ENCODE measurements around the gene SPAG4.

The SPAG4 gene

DNA sequence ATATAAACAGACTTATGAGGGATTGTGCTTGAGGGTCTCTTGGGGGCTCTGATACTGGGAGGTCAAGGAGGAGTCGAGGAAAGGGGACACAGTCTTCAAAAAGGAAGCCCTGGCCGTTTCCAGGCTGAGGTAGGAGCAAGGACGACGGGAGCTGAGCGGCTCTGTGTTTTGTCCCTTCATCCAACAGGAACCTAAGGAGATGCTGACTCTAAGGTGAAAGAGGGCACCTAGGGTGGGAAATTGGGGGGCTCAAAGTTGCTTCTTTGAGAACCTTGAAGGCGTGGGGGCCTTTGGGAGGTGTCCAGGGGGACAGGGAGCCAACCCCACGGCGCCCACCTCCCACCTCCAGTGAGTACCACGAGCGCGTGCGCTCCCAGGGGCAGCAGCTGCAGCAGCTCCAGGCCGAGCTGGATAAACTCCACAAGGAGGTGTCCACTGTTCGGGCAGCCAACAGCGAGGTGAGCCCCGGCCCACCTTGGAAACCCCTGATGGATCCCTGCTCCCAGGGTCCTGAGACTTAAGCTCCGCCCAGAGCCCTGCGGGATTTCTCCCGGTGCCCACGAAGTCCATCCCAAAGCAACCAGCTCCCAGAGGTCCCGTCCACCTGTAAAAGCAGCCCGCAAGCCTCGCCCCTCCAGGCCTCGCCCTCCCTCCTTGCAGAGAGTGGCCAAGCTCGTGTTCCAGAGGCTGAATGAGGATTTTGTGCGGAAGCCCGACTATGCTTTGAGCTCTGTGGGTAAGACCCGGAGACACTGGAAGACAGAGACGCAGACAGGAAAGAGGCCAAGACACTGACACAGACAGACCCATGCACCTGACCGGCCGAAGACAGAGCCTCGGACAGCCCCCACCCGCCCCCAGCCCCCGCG lies 2.9 kb downstream of the SPAG4 start:
- H3K4me1 ChIP-seq (ENCODE audit: insufficient read depth, low read length, poor library complexity, severe bottlenecking) = peaks cover 28% of the 10 kb centered on the region
- no peaks in the 10 kb centered on the region for H3K9me3 ChIP-seq (ENCODE audit: insufficient read depth, low read depth, low read length)
- H3K4me3 ChIP-seq (ENCODE audit: low read length, poor library complexity, severe bottlenecking) = peak overlapping the region; percentile 77
- H3K4me2 ChIP-seq (ENCODE audit: low read depth, low read length, poor library complexity, severe bottlenecking) = peak overlapping the region; percentile 96
- H3K36me3 ChIP-seq (ENCODE audit: insufficient read depth, low read length) = no peaks in the 10 kb centered on the region; the same call in 1 of the 2 replicates
- no peaks in the 10 kb centered on the region for H4K20me1 ChIP-seq (ENCODE audit: insufficient read depth, low read length, poor library complexity, severe bottlenecking)
- peak overlapping the region; percentile 84 for H2AFZ ChIP-seq (ENCODE audit: low read length)
- peak overlapping the region; percentile 75 for H3K9ac ChIP-seq (ENCODE audit: low read depth, low read length, poor library complexity, severe bottlenecking)
- no peaks in the 10 kb centered on the region for H3K79me2 ChIP-seq (ENCODE audit: insufficient read depth, low read length)
- TF ChIP-seq, protein P1, sequence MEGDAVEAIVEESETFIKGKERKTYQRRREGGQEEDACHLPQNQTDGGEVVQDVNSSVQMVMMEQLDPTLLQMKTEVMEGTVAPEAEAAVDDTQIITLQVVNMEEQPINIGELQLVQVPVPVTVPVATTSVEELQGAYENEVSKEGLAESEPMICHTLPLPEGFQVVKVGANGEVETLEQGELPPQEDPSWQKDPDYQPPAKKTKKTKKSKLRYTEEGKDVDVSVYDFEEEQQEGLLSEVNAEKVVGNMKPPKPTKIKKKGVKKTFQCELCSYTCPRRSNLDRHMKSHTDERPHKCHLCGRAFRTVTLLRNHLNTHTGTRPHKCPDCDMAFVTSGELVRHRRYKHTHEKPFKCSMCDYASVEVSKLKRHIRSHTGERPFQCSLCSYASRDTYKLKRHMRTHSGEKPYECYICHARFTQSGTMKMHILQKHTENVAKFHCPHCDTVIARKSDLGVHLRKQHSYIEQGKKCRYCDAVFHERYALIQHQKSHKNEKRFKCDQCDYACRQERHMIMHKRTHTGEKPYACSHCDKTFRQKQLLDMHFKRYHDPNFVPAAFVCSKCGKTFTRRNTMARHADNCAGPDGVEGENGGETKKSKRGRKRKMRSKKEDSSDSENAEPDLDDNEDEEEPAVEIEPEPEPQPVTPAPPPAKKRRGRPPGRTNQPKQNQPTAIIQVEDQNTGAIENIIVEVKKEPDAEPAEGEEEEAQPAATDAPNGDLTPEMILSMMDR (conservative IDR thresholded peaks at IDR 0.05; ENCODE audit: low read length) = no peak
- TF ChIP-seq EZH2phosphoT487 (IDR thresholded peaks at IDR 0.05; ENCODE audit: borderline replicate concordance) = no peak
- H3K9me2 ChIP-seq (replicated peaks; ENCODE audit: low read depth, low read length) = no peaks in the 10 kb centered on the region
- 0 out of 2 replicates have a peak, but pooled peaks cover 2% of the 10 kb centered on the region for H3F3A ChIP-seq (ENCODE audit: low read depth)
- H3K27me3 ChIP-seq (ENCODE audit: insufficient read depth, low read length, poor library complexity, severe bottlenecking) = no peaks in the 10 kb centered on the region

GRCh38 chr20:35619196-35620095 lies 3.8 kb downstream of the SPAG4 start:
- H3K9ac ChIP-seq (ENCODE audit: low read depth, low read length, poor library complexity, severe bottlenecking) = peak overlapping the region; percentile 44
- H3K4me1 ChIP-seq (ENCODE audit: insufficient read depth, low read length, poor library complexity, severe bottlenecking) = peaks cover 28% of the 10 kb centered on the region
- no peaks in the 10 kb centered on the region for H4K20me1 ChIP-seq (ENCODE audit: insufficient read depth, low read length, poor library complexity, severe bottlenecking)
- peak overlapping the region; percentile 96 for H3K4me2 ChIP-seq (ENCODE audit: low read depth, low read length, poor library complexity, severe bottlenecking)
- H3F3A ChIP-seq (ENCODE audit: low read depth) = 0 out of 2 replicates have a peak, but pooled peaks cover 2% of the 10 kb centered on the region
- H3K9me3 ChIP-seq (ENCODE audit: insufficient read depth, low read depth, low read length) = no peaks in the 10 kb centered on the region
- H2AFZ ChIP-seq (ENCODE audit: low read length) = peak overlapping the region; percentile 89
- H3K79me2 ChIP-seq (ENCODE audit: insufficient read depth, low read length) = no peaks in the 10 kb centered on the region
- TF ChIP-seq, protein P1 (conservative IDR thresholded peaks at IDR 0.05; ENCODE audit: low read length) = peak; percentile 76
- no peak for TF ChIP-seq EZH2phosphoT487 (IDR thresholded peaks at IDR 0.05; ENCODE audit: borderline replicate concordance)
- H3K36me3 ChIP-seq (ENCODE audit: insufficient read depth, low read length) = no peaks in the 10 kb centered on the region; the same call in 1 of the 2 replicates
- peak overlapping the region; percentile 77 for H3K4me3 ChIP-seq (ENCODE audit: low read length, poor library complexity, severe bottlenecking)
- no peaks in the 10 kb centered on the region for H3K27me3 ChIP-seq (ENCODE audit: insufficient read depth, low read length, poor library complexity, severe bottlenecking)
- no peaks in the 10 kb centered on the region for H3K9me2 ChIP-seq (replicated peaks; ENCODE audit: low read depth, low read length)

- no peak for TF ChIP-seq EZH2phosphoT487 (IDR thresholded peaks at IDR 0.05; ENCODE audit: borderline replicate concordance)
- TF ChIP-seq, protein P1 (conservative IDR thresholded peaks at IDR 0.05; ENCODE audit: low read length) = no peak
- peaks cover 12% of the 10 kb centered on the region; the same call in 1 of the 2 replicates for H3K36me3 ChIP-seq (ENCODE audit: insufficient read depth, low read length)
- no peak overlapping the region for H3K4me3 ChIP-seq (ENCODE audit: low read length, poor library complexity, severe bottlenecking)
- H3F3A ChIP-seq (ENCODE audit: low read depth) = 0 out of 2 replicates have a peak, but pooled peaks cover 2% of the 10 kb centered on the region
- no peaks in the 10 kb centered on the region for H4K20me1 ChIP-seq (ENCODE audit: insufficient read depth, low read length, poor library complexity, severe bottlenecking)
- H3K4me1 ChIP-seq (ENCODE audit: insufficient read depth, low read length, poor library complexity, severe bottlenecking) = peaks cover 28% of the 10 kb centered on the region
- no peaks in the 10 kb centered on the region for H3K79me2 ChIP-seq (ENCODE audit: insufficient read depth, low read length)
- no peaks in the 10 kb centered on the region for H3K27me3 ChIP-seq (ENCODE audit: insufficient read depth, low read length, poor library complexity, severe bottlenecking)
- no peak overlapping the region for H3K9ac ChIP-seq (ENCODE audit: low read depth, low read length, poor library complexity, severe bottlenecking)
- H3K4me2 ChIP-seq (ENCODE audit: low read depth, low read length, poor library complexity, severe bottlenecking) = no peak overlapping the region
- H3K9me3 ChIP-seq (ENCODE audit: insufficient read depth, low read depth, low read length) = no peaks in the 10 kb centered on the region
- no peak overlapping the region for H2AFZ ChIP-seq (ENCODE audit: low read length)
- H3K9me2 ChIP-seq (replicated peaks; ENCODE audit: low read depth, low read length) = no peaks in the 10 kb centered on the region
These were observed 5.4 kb downstream of the SPAG4 start for GRCh38 chr20:35620818-35621559.
